Peyer's patch (tissue), 4 donors: ENCODE measurements around the gene ESRRG.

Source experiments
- POLR2A ChIP-seq, 2 donors: fragments of 450-650 bp; IDR thresholded peaks; one replicate each; pipeline ENCODE4 v1.5.1; 2017; ENCODE audit warnings: antibody characterized with exemption in 2 of 2, mild to moderate bottlenecking in 2 of 2, moderate library complexity in 2 of 2
- TF ChIP-seq, protein P1 (sequence below), 6 experiments: fragments of 450-650 bp in 4 of 6; fragments of 200-600 bp in 2 of 6; sonication (generic) in 1 of 6; IDR thresholded peaks; one replicate each; pipeline ENCODE4 v1.5.1; 2017 to 2019; ENCODE audit warnings: antibody characterized with exemption in 6 of 6, mild to moderate bottlenecking in 3 of 6, moderate library complexity in 1 of 6

DNA sequence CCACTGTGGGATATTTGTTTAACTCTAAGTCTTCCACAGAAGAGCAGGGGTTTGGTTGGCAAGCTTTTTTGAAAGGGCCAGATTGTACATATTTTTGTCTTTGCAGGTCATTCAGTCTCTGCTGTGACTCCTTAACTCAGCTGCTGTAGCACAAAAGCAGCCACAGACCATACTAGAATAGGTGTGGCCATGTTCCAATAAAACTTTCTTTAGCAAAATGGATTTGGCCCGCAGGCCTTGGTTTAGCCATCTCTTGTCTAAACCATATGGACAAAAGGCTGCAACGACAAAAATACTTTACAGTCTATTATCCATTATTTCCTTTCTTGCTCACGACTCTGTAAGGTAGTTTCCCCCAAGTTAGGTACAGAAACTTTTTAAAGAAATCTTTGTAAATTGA is 60.5 kb downstream of the ESRRG start:
- no peak for TF ChIP-seq POLR2A (IDR thresholded peaks at IDR 0.05)
- TF ChIP-seq, protein P1, sequence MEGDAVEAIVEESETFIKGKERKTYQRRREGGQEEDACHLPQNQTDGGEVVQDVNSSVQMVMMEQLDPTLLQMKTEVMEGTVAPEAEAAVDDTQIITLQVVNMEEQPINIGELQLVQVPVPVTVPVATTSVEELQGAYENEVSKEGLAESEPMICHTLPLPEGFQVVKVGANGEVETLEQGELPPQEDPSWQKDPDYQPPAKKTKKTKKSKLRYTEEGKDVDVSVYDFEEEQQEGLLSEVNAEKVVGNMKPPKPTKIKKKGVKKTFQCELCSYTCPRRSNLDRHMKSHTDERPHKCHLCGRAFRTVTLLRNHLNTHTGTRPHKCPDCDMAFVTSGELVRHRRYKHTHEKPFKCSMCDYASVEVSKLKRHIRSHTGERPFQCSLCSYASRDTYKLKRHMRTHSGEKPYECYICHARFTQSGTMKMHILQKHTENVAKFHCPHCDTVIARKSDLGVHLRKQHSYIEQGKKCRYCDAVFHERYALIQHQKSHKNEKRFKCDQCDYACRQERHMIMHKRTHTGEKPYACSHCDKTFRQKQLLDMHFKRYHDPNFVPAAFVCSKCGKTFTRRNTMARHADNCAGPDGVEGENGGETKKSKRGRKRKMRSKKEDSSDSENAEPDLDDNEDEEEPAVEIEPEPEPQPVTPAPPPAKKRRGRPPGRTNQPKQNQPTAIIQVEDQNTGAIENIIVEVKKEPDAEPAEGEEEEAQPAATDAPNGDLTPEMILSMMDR (IDR thresholded peaks at IDR 0.05) = no peak
